CD8-positive, alpha-beta memory T cell (primary cell): Measurements from ENCODE around the gene PARD3. TPM values are rescaled to one million over a fixed set of nuclear protein-coding genes. Genes with fewer than 3 reads are reported as not detected.

ENCODE experiments used
- CTCF ChIA-PET: fragments of 350-600 bp; sonication (Branson Sonifier 250); formaldehyde crosslinking; loops from one replicate; lab custom pipeline; 2021; ENCODE audit warnings: antibody characterized with exemption; lab: Charles Lee
- POLR2A ChIA-PET: fragments of 350-600 bp; sonication (Branson Sonifier 250); formaldehyde crosslinking; loops from one replicate; lab custom pipeline; 2021; ENCODE audit warnings: antibody characterized with exemption; lab: Charles Lee
- DNase-seq, 5 donors: peaks; one replicate each; pipeline versions ENCODE4 v3.0.0 to v3.0.0-alpha.2; 2020 to 2022; ENCODE audit warnings: mixed read lengths in 1 of 5
- H3K27ac ChIP-seq: one replicate; pipeline ENCODE4 v1.7.0; 2013; ENCODE audit warnings: low read depth, mild to moderate bottlenecking, low read length, moderate library complexity
- H3K27me3 ChIP-seq: 2 replicates; pipeline ENCODE4 v1.7.0; 2013; ENCODE audit warnings: low read length, mild to moderate bottlenecking; ENCODE audit not compliant: insufficient read depth, poor library complexity, severe bottlenecking
- H3K36me3 ChIP-seq: 2 replicates; pipeline ENCODE4 v1.7.0; 2013; ENCODE audit warnings: mild to moderate bottlenecking, low read length, moderate library complexity; ENCODE audit not compliant: insufficient read depth
- H3K4me1 ChIP-seq: 2 replicates; pipeline ENCODE4 v1.7.0; 2013; ENCODE audit warnings: mild to moderate bottlenecking, low read length, moderate library complexity; ENCODE audit not compliant: insufficient read depth
- H3K4me3 ChIP-seq: 2 replicates; pipeline ENCODE4 v1.7.0; 2013; ENCODE audit warnings: mild to moderate bottlenecking, low read length
- H3K9me3 ChIP-seq: 2 replicates; pipeline ENCODE4 v1.7.0; 2013; ENCODE audit warnings: mild to moderate bottlenecking, low read length
- H3K27ac Mint-ChIP-seq, 8 donors: one replicate each; pipeline ENCODE4 v1.8.0; 2020 to 2021; ENCODE audit warnings: mixed read lengths in 8 of 8, mild to moderate bottlenecking in 6 of 8, inconsistent platforms in 3 of 8, moderate library complexity in 3 of 8
- H3K27me3 Mint-ChIP-seq, 2 donors: one replicate each; pipeline ENCODE4 v1.8.0; 2020 to 2021; ENCODE audit warnings: mixed read lengths in 2 of 2, mild to moderate bottlenecking in 1 of 2, moderate library complexity in 1 of 2
- H3K36me3 Mint-ChIP-seq, 3 donors: one replicate each; pipeline ENCODE4 v1.8.0; 2020 to 2021; ENCODE audit warnings: mixed read lengths in 3 of 3, inconsistent platforms in 1 of 3, mild to moderate bottlenecking in 1 of 3
- H3K4me1 Mint-ChIP-seq, 3 donors: one replicate each; pipeline ENCODE4 v1.8.0; 2020 to 2021; ENCODE audit warnings: mixed read lengths in 3 of 3, inconsistent platforms in 1 of 3, mild to moderate bottlenecking in 1 of 3
- H3K4me3 Mint-ChIP-seq, 7 donors: one replicate each; pipeline ENCODE4 v1.8.0; 2020 to 2021; ENCODE audit warnings: mixed read lengths in 7 of 7, mild to moderate bottlenecking in 6 of 7, moderate library complexity in 4 of 7, inconsistent platforms in 2 of 7
- H3K9me3 Mint-ChIP-seq, 5 donors: one replicate each; pipeline ENCODE4 v1.8.0; 2020 to 2022; ENCODE audit warnings: mixed read lengths in 5 of 5, mild to moderate bottlenecking in 3 of 5, moderate library complexity in 2 of 5, inconsistent platforms in 1 of 5
- polyA plus RNA-seq: library from polyadenylated mRNA; unstranded; fragments of 300-500 nt; fragmentation: Illumina TruSeq; gene quantifications from one replicate; pipeline ENCODE4 v1.2.3, GENCODE V29; 2021
- total RNA-seq, 2 experiments: library from RNA; stranded (reverse); gene quantifications; one replicate each; pipeline ENCODE4 v1.2.3, GENCODE V29; 2021

PARD3 gene
- total and polyA plus RNA-seq, 3 experiments from 2014 or later = 0.27 to 0.46 TPM; not detected in 1

- ChIA-PET CTCF (no interaction called here), POLR2A (no interaction called here)
- no peak for DNase-seq
- no peak overlapping the region for H3K4me3 ChIP-seq
- Mint-ChIP-seq H3K9me3 (peaks cover 0 to 2% (median 0%) of the 10 kb centered on the region in 5 donors), H3K4me1 (peaks cover 9 to 15% (median 12%) of the 10 kb centered on the region in 3 donors), H3K27me3 (peaks cover 36 to 60% of the 10 kb centered on the region in 2 donors), H3K36me3 (no peaks in the 10 kb centered on the region), H3K4me3 (no peak overlapping the region), H3K27ac (no peak overlapping the region)
- no peaks in the 10 kb centered on the region for H3K4me1 ChIP-seq
- peaks cover 11% of the 10 kb centered on the region for H3K27me3 ChIP-seq
- no peaks in the 10 kb centered on the region for H3K36me3 ChIP-seq
- H3K9me3 ChIP-seq = no peaks in the 10 kb centered on the region
- H3K27ac ChIP-seq = no peak overlapping the region
These were observed 3.1 kb downstream of the PARD3 start for GRCh38 chr10:34811968-34812514.

DNA sequence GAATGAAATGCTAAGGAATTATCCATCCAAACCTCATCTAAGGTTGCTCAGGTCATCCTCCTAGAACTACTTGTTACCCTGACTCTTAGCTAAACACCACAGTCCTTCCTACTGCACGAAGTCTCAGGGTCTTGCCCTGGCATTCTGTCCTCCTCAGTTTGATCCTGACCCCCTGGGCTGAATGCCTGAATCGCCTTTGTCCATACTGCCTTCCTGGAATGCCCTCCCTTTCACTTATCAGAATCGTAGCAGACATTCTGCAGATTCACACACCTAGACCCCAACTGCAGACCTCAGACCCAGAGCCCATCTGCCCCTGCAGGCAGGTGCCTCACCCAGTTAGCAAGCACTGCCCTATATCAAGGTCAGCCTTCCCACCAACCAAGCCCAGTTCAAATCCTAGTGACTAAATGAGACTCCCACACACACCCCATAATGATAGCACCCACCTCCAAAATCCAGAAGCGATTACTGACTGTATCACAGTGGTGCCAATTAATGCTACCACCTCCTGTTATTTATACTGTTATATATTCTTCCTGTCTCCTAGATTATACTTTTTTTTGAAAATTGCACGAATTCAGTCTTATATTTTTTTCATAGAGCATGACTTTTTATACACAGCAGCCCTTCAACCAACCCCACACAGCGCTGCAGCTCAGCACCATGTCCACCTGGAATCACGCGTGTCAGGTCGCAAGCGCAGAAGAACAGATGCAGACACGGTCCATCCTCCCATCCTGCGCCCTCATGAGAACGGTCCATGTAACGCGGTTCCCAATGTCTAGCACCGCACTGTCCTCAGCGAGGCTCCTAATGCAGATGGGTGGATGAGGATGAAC, 3.7 kb downstream of the PARD3 start:
- H3K27me3 ChIP-seq = peaks cover 7% of the 10 kb centered on the region
- Mint-ChIP-seq H3K27me3 (peaks cover 34 to 55% of the 10 kb centered on the region in 2 donors), H3K4me1 (peaks cover 5 to 11% (median 8%) of the 10 kb centered on the region in 3 donors), H3K36me3 (no peaks in the 10 kb centered on the region), H3K9me3 (no peaks in the 10 kb centered on the region), H3K27ac (peak overlapping the region in 1 of 8 donors; percentile 66), H3K4me3 (peak overlapping the region in 1 of 7 donors; percentile 49)
- H3K27ac ChIP-seq = no peak overlapping the region
- H3K36me3 ChIP-seq = no peaks in the 10 kb centered on the region
- H3K9me3 ChIP-seq = no peaks in the 10 kb centered on the region
- no peaks in the 10 kb centered on the region for H3K4me1 ChIP-seq
- POLR2A ChIA-PET = no interaction called here
- CTCF ChIA-PET = no interaction called here
- no peak overlapping the region for H3K4me3 ChIP-seq
- no peak for DNase-seq

DNA sequence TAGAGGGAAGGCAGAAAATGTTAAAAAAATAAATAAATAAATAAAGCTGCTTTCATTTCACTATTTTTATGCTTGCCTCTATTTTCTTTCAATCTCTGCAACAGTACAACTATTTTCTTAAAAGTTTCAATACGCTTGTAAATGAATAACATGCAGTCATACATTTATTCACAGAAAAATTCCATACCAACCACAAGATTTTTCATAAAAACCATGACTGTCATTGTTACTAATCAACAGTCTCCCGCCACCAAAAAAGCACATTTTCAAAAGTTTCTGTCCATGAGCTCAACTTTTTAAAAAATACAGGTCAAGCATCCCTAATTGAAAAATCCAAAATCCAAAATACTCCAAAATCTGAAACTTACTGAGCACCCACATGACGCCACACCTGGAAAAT, 5.3 kb downstream of the PARD3 start:
- no peak overlapping the region for H3K27ac ChIP-seq
- peaks cover 0 to 5% (median 4%) of the 10 kb centered on the region in 3 donors for H3K4me1 Mint-ChIP-seq
- peaks cover 28 to 48% of the 10 kb centered on the region in 2 donors for H3K27me3 Mint-ChIP-seq
- H3K4me3 Mint-ChIP-seq = no peak overlapping the region
- no peak overlapping the region for H3K4me3 ChIP-seq
- H3K4me1 ChIP-seq = no peaks in the 10 kb centered on the region
- H3K36me3 Mint-ChIP-seq = no peaks in the 10 kb centered on the region
- H3K27ac Mint-ChIP-seq = no peak overlapping the region
- CTCF ChIA-PET = no interaction called here
- peaks cover 3% of the 10 kb centered on the region for H3K27me3 ChIP-seq
- POLR2A ChIA-PET = no interaction called here
- no peaks in the 10 kb centered on the region for H3K36me3 ChIP-seq
- H3K9me3 ChIP-seq = no peaks in the 10 kb centered on the region
- no peak for DNase-seq
- peaks cover 0 to 2% (median 0%) of the 10 kb centered on the region in 5 donors for H3K9me3 Mint-ChIP-seq

DNA sequence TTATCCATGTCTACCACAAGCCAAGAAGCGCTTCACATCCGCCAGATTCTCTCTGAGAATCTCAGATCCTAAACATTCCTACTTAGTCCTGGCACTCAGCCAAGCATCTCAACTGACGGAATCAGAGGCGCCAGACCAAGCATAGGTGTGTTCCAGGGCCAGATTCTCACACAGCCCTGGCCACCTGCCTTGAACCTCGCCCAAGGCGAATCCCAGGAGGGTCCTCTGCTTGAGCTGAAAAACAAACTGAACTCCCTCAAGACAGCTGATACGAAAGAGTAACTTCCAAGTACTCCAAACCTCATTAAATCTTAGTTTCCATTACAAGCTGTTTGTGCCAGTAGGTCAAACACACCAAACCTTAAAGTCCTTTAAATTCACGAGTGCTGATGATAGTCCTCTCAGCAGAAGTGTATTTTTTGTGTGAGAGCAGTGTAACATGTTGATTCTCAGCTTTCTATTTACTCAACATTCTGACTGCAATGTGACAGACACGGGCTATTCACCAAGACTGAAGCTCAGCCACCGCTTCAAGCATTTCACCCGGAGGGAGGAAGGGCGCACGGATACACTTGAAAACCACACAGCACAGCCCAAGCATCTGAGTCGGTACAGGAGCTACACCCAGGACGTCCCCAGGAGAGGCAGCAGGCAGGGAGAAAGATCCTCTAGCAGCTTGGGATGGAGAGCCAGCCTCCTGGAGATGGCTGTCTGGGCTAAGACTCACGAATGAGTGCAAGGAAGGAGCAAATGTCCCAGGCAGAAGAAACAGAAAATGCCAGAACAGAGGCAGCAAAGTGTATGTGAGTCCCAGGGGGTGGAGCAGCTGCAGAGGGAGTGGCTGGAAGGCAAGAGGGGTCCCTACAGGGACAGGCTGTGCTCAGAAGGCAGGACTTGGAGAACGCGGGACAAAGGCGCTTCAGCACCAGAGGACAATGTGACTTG, 6.0 kb downstream of the PARD3 start:
- H3K4me3 ChIP-seq = no peak overlapping the region
- CTCF ChIA-PET = no interaction called here
- Mint-ChIP-seq H3K9me3 (peaks cover 0 to 2% (median 0%) of the 10 kb centered on the region in 5 donors), H3K4me3 (no peak overlapping the region), H3K36me3 (no peaks in the 10 kb centered on the region), H3K4me1 (peaks cover 0 to 5% (median 4%) of the 10 kb centered on the region in 3 donors), H3K27ac (no peak overlapping the region), H3K27me3 (peaks cover 28 to 48% of the 10 kb centered on the region in 2 donors)
- no peaks in the 10 kb centered on the region for H3K4me1 ChIP-seq
- H3K9me3 ChIP-seq = no peaks in the 10 kb centered on the region
- no peak for DNase-seq
- POLR2A ChIA-PET = no interaction called here
- peaks cover 3% of the 10 kb centered on the region for H3K27me3 ChIP-seq
- no peak overlapping the region for H3K27ac ChIP-seq
- H3K36me3 ChIP-seq = no peaks in the 10 kb centered on the region

DNA sequence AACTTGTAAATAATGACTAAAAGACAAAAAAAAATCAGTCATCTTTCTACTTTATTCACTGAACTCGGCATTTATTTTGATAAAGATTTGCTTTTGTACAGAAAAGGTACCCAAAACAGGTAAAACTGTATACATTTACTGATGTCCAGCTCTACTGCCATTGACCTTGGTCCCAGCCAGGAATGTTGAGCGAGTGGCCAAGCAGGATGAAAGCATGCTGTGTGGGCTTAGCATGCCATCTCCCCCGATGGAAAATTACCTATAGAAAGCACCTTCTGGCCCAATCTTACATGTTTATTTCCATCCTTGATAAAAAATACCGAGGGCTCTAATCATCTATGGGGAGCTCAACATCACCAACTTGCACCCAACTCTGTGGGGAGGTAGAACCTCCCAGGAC, 6.8 kb downstream of the PARD3 start:
- Histone ChIP-seq H3K36me3 (no peaks in the 10 kb centered on the region), H3K27me3 (peaks cover 3% of the 10 kb centered on the region), H3K4me1 (no peaks in the 10 kb centered on the region), H3K4me3 (no peak overlapping the region), H3K27ac (no peak overlapping the region), H3K9me3 (no peaks in the 10 kb centered on the region)
- no peaks in the 10 kb centered on the region for H3K36me3 Mint-ChIP-seq
- no peak for DNase-seq
- H3K27ac Mint-ChIP-seq = no peak overlapping the region
- H3K9me3 Mint-ChIP-seq = peaks cover 0 to 2% (median 0%) of the 10 kb centered on the region in 5 donors
- CTCF ChIA-PET = no interaction called here
- H3K27me3 Mint-ChIP-seq = peaks cover 24 to 41% of the 10 kb centered on the region in 2 donors
- peaks cover 0 to 2% (median 0%) of the 10 kb centered on the region in 3 donors for H3K4me1 Mint-ChIP-seq
- POLR2A ChIA-PET = no interaction called here
- no peak overlapping the region for H3K4me3 Mint-ChIP-seq

DNA sequence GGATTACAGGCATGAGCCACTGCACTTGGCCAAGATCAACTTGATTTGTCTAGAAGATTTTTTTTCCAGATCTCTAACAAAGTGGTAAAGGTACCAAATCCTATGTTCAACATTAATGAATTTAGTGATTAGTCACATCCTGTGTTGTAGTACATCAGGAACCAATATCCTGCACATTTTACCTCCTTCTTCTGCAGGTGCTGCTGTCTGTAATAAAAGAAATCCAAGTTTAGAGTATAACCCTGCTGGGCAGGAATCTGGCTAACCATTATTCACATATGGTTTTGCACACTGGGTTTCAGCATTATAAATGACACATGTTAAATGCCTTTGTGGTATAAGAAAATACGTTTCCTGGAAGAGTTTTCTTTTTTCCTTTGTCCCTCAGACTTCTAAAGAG, 10.8 kb downstream of the PARD3 start:
- Mint-ChIP-seq H3K27ac (no peak overlapping the region), H3K27me3 (peaks cover 10 to 11% of the 10 kb centered on the region in 2 donors), H3K36me3 (no peaks in the 10 kb centered on the region), H3K9me3 (peaks cover 0 to 2% (median 0%) of the 10 kb centered on the region in 5 donors), H3K4me3 (no peak overlapping the region), H3K4me1 (no peaks in the 10 kb centered on the region)
- Histone ChIP-seq H3K9me3 (no peaks in the 10 kb centered on the region), H3K27ac (no peak overlapping the region), H3K27me3 (no peaks in the 10 kb centered on the region), H3K4me3 (no peak overlapping the region), H3K36me3 (no peaks in the 10 kb centered on the region), H3K4me1 (no peaks in the 10 kb centered on the region)
- DNase-seq = no peak
- CTCF ChIA-PET = no interaction called here
- POLR2A ChIA-PET = no interaction called here

- Mint-ChIP-seq H3K36me3 (no peaks in the 10 kb centered on the region), H3K27ac (no peak overlapping the region), H3K4me3 (no peak overlapping the region), H3K9me3 (peaks cover 0 to 2% (median 0%) of the 10 kb centered on the region in 5 donors), H3K27me3 (peaks cover 0 to 8% of the 10 kb centered on the region in 2 donors), H3K4me1 (no peaks in the 10 kb centered on the region)
- ChIA-PET CTCF (no interaction called here), POLR2A (no interaction called here)
- Histone ChIP-seq H3K4me3 (no peak overlapping the region), H3K27ac (no peak overlapping the region), H3K9me3 (no peaks in the 10 kb centered on the region), H3K27me3 (no peaks in the 10 kb centered on the region), H3K36me3 (no peaks in the 10 kb centered on the region), H3K4me1 (no peaks in the 10 kb centered on the region)
- DNase-seq = no peak
These were observed 12.4 kb downstream of the PARD3 start for GRCh38 chr10:34802692-34803091.
